ENCODE results near the gene ETV6. TPM values are rescaled to one million over a fixed set of nuclear protein-coding genes. Genes with fewer than 3 reads are reported as not detected.
"Not testable (repeated sequence)": the region's sequence is repeated elsewhere in the genome, so short reads cannot be mapped to it uniquely, and the experiment has no call there.

ETV6 gene
- total RNA-seq, 1 experiment from 2014 or later = 89.1 TPM

GRCh38 chr12:11678781-11679180, 29.3 kb downstream of the ETV6 start:
- Mint-ChIP-seq H3K4me1 (ENCODE audit: low read depth, unreplicated experiment) (peaks cover 39% of the 10 kb centered on the region), H3K9me3 (ENCODE audit: low read depth, unreplicated experiment) (no peaks in the 10 kb centered on the region), H3K36me3 (ENCODE audit: insufficient read depth, unreplicated experiment) (peaks cover 5% of the 10 kb centered on the region), H3K27ac (ENCODE audit: unreplicated experiment) (no peak overlapping the region), H3K4me3 (ENCODE audit: low read depth, unreplicated experiment) (no peak overlapping the region), H3K27me3 (ENCODE audit: unreplicated experiment) (no peaks in the 10 kb centered on the region)
- intact Hi-C loops (cut with micrococcal nuclease; ENCODE audit: unreplicated experiment) = no loop called here
- DNase-seq = no peak
- CTCF ChIA-PET = no interaction called here
- no peak for TF ChIP-seq CTCF (IDR thresholded peaks at IDR 0.05; ENCODE audit: unreplicated experiment)
- no TSS peak for BruUV-seq (replicated peaks)

GRCh38 chr12:11681207-11681606, 31.7 kb downstream of the ETV6 start:
- no peaks in the 10 kb centered on the region for H3K9me3 Mint-ChIP-seq (ENCODE audit: low read depth, unreplicated experiment)

GRCh38 chr12:11681695-11682094, 32.2 kb downstream of the ETV6 start:
- H3K9me3 Mint-ChIP-seq (ENCODE audit: low read depth, unreplicated experiment); CTCF ChIA-PET; H3K27ac Mint-ChIP-seq (ENCODE audit: unreplicated experiment); intact Hi-C loops (cut with micrococcal nuclease; ENCODE audit: unreplicated experiment); H3K36me3 Mint-ChIP-seq (ENCODE audit: insufficient read depth, unreplicated experiment); H3K4me3 Mint-ChIP-seq (ENCODE audit: low read depth, unreplicated experiment); BruUV-seq (replicated peaks); DNase-seq; H3K27me3 Mint-ChIP-seq (ENCODE audit: unreplicated experiment): not testable (repeated sequence)
- peaks cover 27% of the 10 kb centered on the region for H3K4me1 Mint-ChIP-seq (ENCODE audit: low read depth, unreplicated experiment)

More at GRCh38 chr12:11681207-11681606, 31.7 kb downstream of the ETV6 start:
- Mint-ChIP-seq H3K4me1 (ENCODE audit: low read depth, unreplicated experiment) (peaks cover 32% of the 10 kb centered on the region), H3K36me3 (ENCODE audit: insufficient read depth, unreplicated experiment) (peaks cover 5% of the 10 kb centered on the region), H3K27me3 (ENCODE audit: unreplicated experiment) (no peaks in the 10 kb centered on the region), H3K4me3 (ENCODE audit: low read depth, unreplicated experiment) (no peak overlapping the region), H3K27ac (ENCODE audit: unreplicated experiment) (no peak overlapping the region)
- no peak for DNase-seq
- no TSS peak for BruUV-seq (replicated peaks)
- no peak for TF ChIP-seq CTCF (IDR thresholded peaks at IDR 0.05; ENCODE audit: unreplicated experiment)
- CTCF ChIA-PET = no interaction called here
- intact Hi-C loops (cut with micrococcal nuclease; ENCODE audit: unreplicated experiment) = no loop called here

GRCh38 chr12:11684393-11684792, 34.9 kb downstream of the ETV6 start:
- Mint-ChIP-seq H3K4me1 (ENCODE audit: low read depth, unreplicated experiment) (peaks cover 16% of the 10 kb centered on the region), H3K9me3 (ENCODE audit: low read depth, unreplicated experiment) (no peaks in the 10 kb centered on the region), H3K27ac (ENCODE audit: unreplicated experiment) (no peak overlapping the region), H3K36me3 (ENCODE audit: insufficient read depth, unreplicated experiment) (no peaks in the 10 kb centered on the region), H3K27me3 (ENCODE audit: unreplicated experiment) (no peaks in the 10 kb centered on the region), H3K4me3 (ENCODE audit: low read depth, unreplicated experiment) (no peak overlapping the region)
- intact Hi-C loops (cut with micrococcal nuclease; ENCODE audit: unreplicated experiment) = no loop called here
- BruUV-seq (replicated peaks) = no TSS peak
- no peak for DNase-seq
- CTCF ChIA-PET = no interaction called here
- no peak for TF ChIP-seq CTCF (IDR thresholded peaks at IDR 0.05; ENCODE audit: unreplicated experiment)

GRCh38 chr12:11684811-11685210, 35.3 kb downstream of the ETV6 start:
- intact Hi-C loops (cut with micrococcal nuclease; ENCODE audit: unreplicated experiment) = no loop called here
- BruUV-seq (replicated peaks) = no TSS peak
- H3K9me3 Mint-ChIP-seq (ENCODE audit: low read depth, unreplicated experiment) = no peaks in the 10 kb centered on the region
- TF ChIP-seq CTCF (IDR thresholded peaks at IDR 0.05; ENCODE audit: unreplicated experiment) = no peak
- H3K4me3 Mint-ChIP-seq (ENCODE audit: low read depth, unreplicated experiment) = no peak overlapping the region
- H3K27me3 Mint-ChIP-seq (ENCODE audit: unreplicated experiment) = no peaks in the 10 kb centered on the region
- H3K27ac Mint-ChIP-seq (ENCODE audit: unreplicated experiment) = no peak overlapping the region
- peaks cover 12% of the 10 kb centered on the region for H3K4me1 Mint-ChIP-seq (ENCODE audit: low read depth, unreplicated experiment)
- H3K36me3 Mint-ChIP-seq (ENCODE audit: insufficient read depth, unreplicated experiment) = no peaks in the 10 kb centered on the region
- CTCF ChIA-PET = no interaction called here
- DNase-seq = no peak

Data from Calu3 (cell line).